SK-N-SH (cell line): Measurements from ENCODE around the gene MYLK4. TPM values are rescaled to one million over a fixed set of nuclear protein-coding genes. Genes with fewer than 3 reads are reported as not detected.

Experiments
- CTCF ChIA-PET: fragments of 300-600, 350-600 bp; formaldehyde crosslinking; extraction: SDS; loops from one replicate; lab custom pipeline; 2021; lab: Yijun Ruan, JAX
- POLR2A ChIA-PET: fragments of 350-600 bp; sonication (Branson Sonifier 250); formaldehyde crosslinking; extraction: SDS; loops from one replicate; lab custom pipeline; 2020; ENCODE audit warnings: antibody characterized with exemption, inconsistent platforms; lab: Yijun Ruan, JAX
- DNase-seq: peaks from one replicate; pipeline ENCODE4 v3.0.0; 2012
- H2AFZ ChIP-seq: fragments of 200-600 bp; sonication (generic); 2 replicates; pipeline ENCODE4 v1.8.1; 2016; ENCODE audit warnings: antibody characterized with exemption, mild to moderate bottlenecking, low read depth
- H3F3A ChIP-seq: fragments of 200-600 bp; sonication (generic); replicated peaks from 2 replicates; pipeline ENCODE3; 2016; ENCODE audit warnings: antibody characterized with exemption, mild to moderate bottlenecking; ENCODE audit not compliant: insufficient read depth
- H3K27ac ChIP-seq, 2 experiments: fragments of 200-500 bp in 1 of 2; fragments of 200-600 bp in 1 of 2; sonication (Bioruptor generic) in 1 of 2; sonication (generic), shearing (Covaris generic) in 1 of 2; 2 replicates each; pipeline versions ENCODE4 v1.5.1 to v1.6.1; 2014 to 2016; ENCODE audit warnings: low read depth in 2 of 2, inconsistent platforms in 1 of 2, low read length in 1 of 2, mild to moderate bottlenecking in 1 of 2, mixed read lengths in 1 of 2
- H3K27me3 ChIP-seq: fragments of 200-600 bp; sonication (generic), shearing (Covaris generic); 2 replicates; pipeline ENCODE4 v1.6.1; 2016; ENCODE audit warnings: mixed run types; ENCODE audit not compliant: insufficient read depth
- H3K36me3 ChIP-seq, 2 experiments: fragments of 200-500 bp in 1 of 2; fragments of 200-600 bp in 1 of 2; sonication (Bioruptor generic) in 1 of 2; sonication (generic) in 1 of 2; replicated peaks in 1 of 2; 2 replicates each; pipeline versions ENCODE3 to v1.5.1; 2014 to 2016; ENCODE audit warnings: low read length in 1 of 2, mild to moderate bottlenecking in 1 of 2; ENCODE audit not compliant: insufficient read depth in 2 of 2, control insufficient read depth in 1 of 2
- H3K4me1 ChIP-seq, 2 experiments: fragments of 200-500 bp in 1 of 2; fragments of 200-600 bp in 1 of 2; sonication (Bioruptor generic) in 1 of 2; sonication (generic), shearing (Covaris generic) in 1 of 2; 2 replicates each; pipeline versions ENCODE4 v1.5.1 to v1.6.1; 2014 to 2016; ENCODE audit warnings: low read depth in 1 of 2, low read length in 1 of 2, mixed run types in 1 of 2; ENCODE audit not compliant: insufficient read depth in 2 of 2, control insufficient read depth in 1 of 2
- H3K4me2 ChIP-seq: fragments of 200-600 bp; sonication (generic), shearing (Covaris generic); 2 replicates; pipeline ENCODE4 v1.6.1; 2017; ENCODE audit warnings: mixed run types
- H3K4me3 ChIP-seq, 2 experiments: fragments of 200-500 bp in 1 of 2; fragments of 200-600 bp in 1 of 2; sonication (Bioruptor generic) in 1 of 2; sonication (generic), shearing (Covaris generic) in 1 of 2; 2 replicates each; pipeline versions ENCODE4 v1.5.1 to v1.8.1; 2014 to 2016; ENCODE audit warnings: low read depth in 2 of 2, inconsistent platforms in 1 of 2, low read length in 1 of 2, mild to moderate bottlenecking in 1 of 2, mixed read lengths in 1 of 2, moderate library complexity in 1 of 2
- H3K79me2 ChIP-seq: fragments of 200-600 bp; sonication (generic); 2 replicates; pipeline ENCODE4 v1.8.1; 2017; ENCODE audit warnings: mild to moderate bottlenecking; ENCODE audit not compliant: insufficient read depth
- H3K9ac ChIP-seq: fragments of 200-600 bp; sonication (generic); 2 replicates; pipeline ENCODE4 v1.6.1; 2017; ENCODE audit warnings: mixed run types
- H3K9me2 ChIP-seq: fragments of 200-600 bp; sonication (generic); 2 replicates; pipeline ENCODE4 v1.6.1; 2017; ENCODE audit warnings: mixed run types
- H3K9me3 ChIP-seq: fragments of 200-600 bp; sonication (generic); 2 replicates; pipeline ENCODE4 v1.6.1; 2017; ENCODE audit warnings: mixed run types, mild to moderate bottlenecking, moderate library complexity
- H4K20me1 ChIP-seq: fragments of 200-600 bp; sonication (generic); 2 replicates; pipeline ENCODE4 v1.6.1; 2017; ENCODE audit warnings: mild to moderate bottlenecking, mixed run types; ENCODE audit not compliant: insufficient read depth
- CHD2 ChIP-seq: fragments of 150-350 bp; IDR thresholded peaks from 2 replicates; pipeline ENCODE4 v1.6.1; 2018; ENCODE audit warnings: low read length; ENCODE audit not compliant: partially characterized antibody
- CTCF ChIP-seq: fragments of 200-600 bp; sonication (generic); IDR thresholded peaks from 2 replicates; pipeline ENCODE4 v1.6.1; 2017; ENCODE audit warnings: antibody characterized with exemption, mild to moderate bottlenecking, moderate library complexity
- FOXJ3 ChIP-seq: sonication (generic); formaldehyde crosslinking; IDR thresholded peaks from 2 replicates; pipeline ENCODE4 v1.5.1; 2020; ENCODE audit warnings: mild to moderate bottlenecking, missing genetic modification reagents
- FOXM1 ChIP-seq: IDR thresholded peaks from 2 replicates; pipeline ENCODE4 v1.4.0; 2012; ENCODE audit warnings: low read depth, mild to moderate bottlenecking
- GATA2 ChIP-seq: sonication (generic); formaldehyde crosslinking; IDR thresholded peaks from 2 replicates; pipeline ENCODE4 v1.5.0; 2020; ENCODE audit warnings: mild to moderate bottlenecking, missing genetic modification reagents
- IRF3 ChIP-seq: fragments of 150-350 bp; IDR thresholded peaks from 2 replicates; pipeline ENCODE4 v1.6.1; 2016; ENCODE audit warnings: mild to moderate bottlenecking, low read depth, low read length
- MAX ChIP-seq: IDR thresholded peaks from 2 replicates; pipeline ENCODE4 v1.4.0; 2012; ENCODE audit warnings: low read depth
- MXI1 ChIP-seq: IDR thresholded peaks from 2 replicates; pipeline ENCODE4 v1.6.1; 2012; ENCODE audit warnings: mild to moderate bottlenecking, low read depth, low read length, improper control_type of control experiment
- NFIC ChIP-seq: IDR thresholded peaks from 2 replicates; pipeline ENCODE4 v1.4.0; 2012; ENCODE audit warnings: borderline replicate concordance
- PBX3 ChIP-seq: IDR thresholded peaks from 2 replicates; pipeline ENCODE4; 2012
- POLR2AphosphoS5 ChIP-seq: IDR thresholded peaks from 2 replicates; pipeline ENCODE4 v1.6.1; 2012; ENCODE audit warnings: low read depth, low read length
- RCOR1 ChIP-seq: fragments of 150-350 bp; IDR thresholded peaks from 2 replicates; pipeline ENCODE4 v1.6.1; 2017; ENCODE audit warnings: antibody characterized with exemption, low read length
- REST ChIP-seq: IDR thresholded peaks from 2 replicates; pipeline ENCODE4 v1.6.1; 2012; ENCODE audit warnings: mild to moderate bottlenecking, low read depth, low read length, moderate library complexity
- RFX5 ChIP-seq: IDR thresholded peaks from 2 replicates; pipeline ENCODE4 v1.6.1; 2012; ENCODE audit warnings: mild to moderate bottlenecking, improper control_type of control experiment, low read length
- RXRA ChIP-seq: IDR thresholded peaks from 2 replicates; pipeline ENCODE4 v1.4.0; 2012; ENCODE audit warnings: low read depth, mild to moderate bottlenecking, borderline replicate concordance
- SMC3 ChIP-seq: IDR thresholded peaks from 2 replicates; pipeline ENCODE4 v1.6.1; 2012; ENCODE audit warnings: low read depth, low read length, improper control_type of control experiment
- TCF12 ChIP-seq: IDR thresholded peaks from 2 replicates; pipeline ENCODE4 v1.4.0; 2012
- TEAD4 ChIP-seq: IDR thresholded peaks from 2 replicates; pipeline ENCODE4 v1.4.0; 2012; ENCODE audit warnings: mild to moderate bottlenecking, borderline replicate concordance; ENCODE audit not compliant: insufficient read depth
- USF1 ChIP-seq: IDR thresholded peaks from 2 replicates; pipeline ENCODE4 v1.4.0; 2012; ENCODE audit warnings: low read depth, borderline replicate concordance
- YY1 ChIP-seq: IDR thresholded peaks from 2 replicates; pipeline ENCODE4 v1.4.0; 2012; ENCODE audit warnings: low read depth, mild to moderate bottlenecking
- ZBTB33 ChIP-seq: IDR thresholded peaks from 2 replicates; pipeline ENCODE4 v1.4.0; 2012; ENCODE audit warnings: low read depth, borderline replicate concordance
- WGBS: methylation state at CpG from one replicate; pipeline ENCODE4 v1.1.6; 2017; ENCODE audit warnings: low lambda C conversion rate; 5-methylcytosine and 5-hydroxymethylcytosine counted together
- polyA plus RNA-seq, 3 experiments: library from polyadenylated mRNA; depleted of rRNA; stranded (reverse); fragments of >200 nt; gene quantifications; 2 replicates each; pipeline ENCODE4 v1.2.3, GENCODE V29; 2012

MYLK4 gene
- polyA plus RNA-seq, 1 of the 3 experiments (the other 2 are of a cell fraction) = 0.16 TPM

GRCh38 chr6:2634139-2634964 lies 116.4 kb downstream of the MYLK4 start:
- H3K9me3 ChIP-seq = no peaks in the 10 kb centered on the region
- CTCF ChIA-PET = interaction anchor here (0.6 to 4.1 kb wide), 52 partner anchors 9 to 1057 kb away, joined by 3 to 59 read pairs (median 3); partner anchors contain the start of gene MYLK4
- no peaks in the 10 kb centered on the region for H3K9me2 ChIP-seq
- WGBS = 20% methylated on average over 62 of the region's 67 CpGs
- H3F3A ChIP-seq = no peaks in the 10 kb centered on the region
- POLR2A ChIA-PET = no interaction called here
- peak overlapping the region; percentile 49 to 68 for H3K4me3 ChIP-seq
- H3K4me2 ChIP-seq = peak overlapping the region; percentile 74
- no peak overlapping the region for H3K27ac ChIP-seq
- peaks cover 6 to 11% of the 10 kb centered on the region in 2 experiments; a peak in 2 of 4 replicates for H3K4me1 ChIP-seq
- H3K36me3 ChIP-seq = no peaks in the 10 kb centered on the region
- no peaks in the 10 kb centered on the region; the same call in 1 of the 2 replicates for H3K27me3 ChIP-seq
- H2AFZ ChIP-seq = peak overlapping the region; percentile 94; the same call in 1 of the 2 replicates
- no peaks in the 10 kb centered on the region for H4K20me1 ChIP-seq
- DNase-seq = peak; percentile 93
- H3K9ac ChIP-seq = peak overlapping the region; percentile 42; the same call in 1 of the 2 replicates
- H3K79me2 ChIP-seq = no peaks in the 10 kb centered on the region
- no peak for TF ChIP-seq PBX3
- no peak for TF ChIP-seq GATA2
- peak; percentile 97 for TF ChIP-seq CTCF
- no peak for TF ChIP-seq POLR2AphosphoS5
- no peak for TF ChIP-seq FOXJ3
- peak; percentile 62; the same call in 1 of the 2 replicates for TF ChIP-seq MXI1
- TF ChIP-seq CHD2 = no peak
- no peak for TF ChIP-seq RFX5
- TF ChIP-seq YY1 = no peak
- TF ChIP-seq ZBTB33 = no peak
- no peak for TF ChIP-seq NFIC
- no peak for TF ChIP-seq IRF3
- TF ChIP-seq REST = no peak
- TF ChIP-seq TEAD4 = no peak
- no peak for TF ChIP-seq TCF12
- TF ChIP-seq SMC3 = peak; percentile 78
- no peak for TF ChIP-seq RXRA
- no peak for TF ChIP-seq FOXM1
- no peak for TF ChIP-seq RCOR1
- TF ChIP-seq MAX = peak; percentile 85
- no peak for TF ChIP-seq USF1
